ENCODE measurements around the gene SDK2. TPM values are rescaled to one million over a fixed set of nuclear protein-coding genes. Genes with fewer than 3 reads are reported as not detected.

Gene SDK2
- total and polyA plus RNA-seq, 2 of the 8 experiments (the other 6 are each of a cell fraction or from before 2014, with no cell fraction given) = 3.9 to 4.1 TPM

GRCh38 chr17:73424571-73424970 lies 219.7 kb downstream of the SDK2 start:
- no peak overlapping the region for H2BK120ac ChIP-seq (replicated peaks; ENCODE audit: low read depth, low read length)
- TF ChIP-seq KDM5A (IDR thresholded peaks at IDR 0.05; ENCODE audit: low read length) = no peak
- TF ChIP-seq SIX5 (IDR thresholded peaks at IDR 0.05; ENCODE audit: low read depth, low read length) = no peak
- no peak for TF ChIP-seq SIRT6 (IDR thresholded peaks at IDR 0.05; ENCODE audit: low read length)
- TF ChIP-seq KDM1A (IDR thresholded peaks at IDR 0.05; ENCODE audit: borderline replicate concordance, low read length) = no peak
- TF ChIP-seq RXRA (IDR thresholded peaks at IDR 0.05; ENCODE audit: insufficient read depth, low read depth, low read length) = no peak
- CTCF ChIA-PET (ENCODE audit: partially characterized antibody) = interaction anchor here (0.6 to 1.4 kb wide), 2 partner anchors 169 to 584 kb away, joined by 3 read pairs; no protein-coding TSS in a partner anchor

More at GRCh38 chr17:73424571-73424970, 219.7 kb downstream of the SDK2 start:
- Histone ChIP-seq H3K4me3 (ENCODE audit: extremely low read depth in 1 of 4, insufficient read depth in 2 of 4, low read depth in 3 of 4, low read length in 4 of 4) (no peak overlapping the region), H3K4me1 (replicated peaks in 1 of 4; ENCODE audit: control insufficient read depth in 3 of 4, insufficient read depth in 4 of 4, low read length in 3 of 4) (no peaks in the 10 kb centered on the region), H3K9ac (replicated peaks in 1 of 4; ENCODE audit: extremely low read depth in 1 of 4, low read depth in 3 of 4, low read length in 3 of 4) (no peak overlapping the region), H3K4me2 (ENCODE audit: insufficient read depth in 1 of 2, low read depth in 2 of 2, low read length in 2 of 2) (no peak overlapping the region), H3K79me2 (ENCODE audit: control insufficient read depth in 1 of 2, insufficient read depth in 2 of 2, low read length in 2 of 2) (no peaks in the 10 kb centered on the region), H4K91ac (replicated peaks; ENCODE audit: insufficient read length, low read length) (no peak overlapping the region), H4K5ac (ENCODE audit: insufficient read length, low read depth, low read length) (no peak overlapping the region), H3K4ac (replicated peaks; ENCODE audit: insufficient read length, low read depth, low read length) (no peak overlapping the region), H2BK12ac (ENCODE audit: low read depth, low read length) (no peak overlapping the region), H2BK15ac (ENCODE audit: low read length) (no peak overlapping the region), H4K20me1 (replicated peaks in 1 of 2; ENCODE audit: control insufficient read depth in 1 of 2, insufficient read depth in 2 of 2, low read length in 2 of 2) (peaks cover 0 to 2% of the 10 kb centered on the region in 2 experiments), H4K8ac (ENCODE audit: extremely low read depth, insufficient read depth, low read length) (no peak overlapping the region), H3K14ac (ENCODE audit: insufficient read length) (no peak overlapping the region), H3K9me3 (ENCODE audit: insufficient read depth in 2 of 2, low read depth in 1 of 2, low read length in 1 of 2) (no peaks in the 10 kb centered on the region), H3K36me3 (ENCODE audit: control insufficient read depth in 2 of 4, insufficient read depth in 4 of 4, low read length in 3 of 4) (peaks cover 0 to 7% (median 3%) of the 10 kb centered on the region in 4 experiments; a peak in 6 of 8 replicates), H2AFZ (ENCODE audit: low read length) (no peak overlapping the region), H3K27me3 (replicated peaks in 1 of 4; ENCODE audit: control insufficient read depth in 3 of 4, extremely low read depth in 1 of 4, insufficient read depth in 3 of 4, low read length in 3 of 4) (no peaks in the 10 kb centered on the region), H2BK5ac (ENCODE audit: low read depth, low read length) (no peak overlapping the region), H3K56ac (replicated peaks; ENCODE audit: insufficient read length, low read depth, low read length) (no peak overlapping the region), H3K23ac (ENCODE audit: insufficient read length) (no peak overlapping the region), H2BK20ac (ENCODE audit: low read length) (no peak overlapping the region), H3K18ac (ENCODE audit: extremely low read depth, low read length) (no peak overlapping the region), H3K79me1 (ENCODE audit: low read depth, low read length) (no peaks in the 10 kb centered on the region), H3K27ac (ENCODE audit: low read depth, low read length) (no peak overlapping the region), H2AK5ac (ENCODE audit: low read depth, low read length) (no peak overlapping the region), H3K23me2 (ENCODE audit: low read depth, low read length) (no peaks in the 10 kb centered on the region)
- POLR2A ChIA-PET (ENCODE audit: partially characterized antibody) = no interaction called here
- 87% methylated on average over 6 of the region's 6 CpGs; no CpG with 5 or more reads in 1 of the 2 experiments for WGBS, 2 experiments (ENCODE audit: extremely low coverage in 1 of 2, insufficient coverage in 1 of 2, insufficient read length in 1 of 2, insufficient replicate concordance in 2 of 2, low coverage in 1 of 2, low lambda C conversion rate in 2 of 2, missing lambda C conversion rate in 1 of 2)
- DNase-seq (ENCODE audit: low read depth in 1 of 2, low spot score in 2 of 2) (no peak), FAIRE-seq (no peak)
